Upper lobe of left lung (tissue), 6 donors: Measurements from ENCODE around the gene TAF10. TPM values are rescaled to one million over a fixed set of nuclear protein-coding genes. Genes with fewer than 3 reads are reported as not detected.
A peak's percentile ranks its signal among the peaks of the same experiment; 100 is the strongest.

Source experiments
- ATAC-seq, 2 donors: fragments of 200-7000 bp; cut with Tn5 transposase; one replicate each; pipeline ENCODE4 v1.9.1; 2022; ENCODE audit warnings: mild to moderate bottlenecking in 2 of 2, moderate library complexity in 2 of 2; ENCODE audit not compliant: low FRiP score in 2 of 2
- DNase-seq, 2 donors: peaks; one replicate each; pipeline ENCODE4 v3.0.0-alpha.2; 2019 to 2020
- H3K27ac ChIP-seq, 4 donors: fragments of 200-600 bp; sonication (generic); one replicate each; pipeline ENCODE4 v1.5.1; 2016 to 2019
- H3K27me3 ChIP-seq, 4 donors: fragments of 200-600 bp; sonication (generic); one replicate each; pipeline ENCODE4 v1.5.1; 2017 to 2019
- H3K36me3 ChIP-seq, 4 donors: fragments of 200-600 bp; sonication (generic); one replicate each; pipeline ENCODE4 v1.5.1; 2016 to 2019
- H3K4me1 ChIP-seq, 4 donors: fragments of 200-600 bp; sonication (generic); one replicate each; pipeline ENCODE4 v1.5.1; 2018 to 2019
- H3K4me3 ChIP-seq, 4 donors: fragments of 200-600 bp; sonication (generic); one replicate each; pipeline ENCODE4 v1.5.1; 2017 to 2019; ENCODE audit warnings: mild to moderate bottlenecking in 2 of 4, moderate library complexity in 1 of 4
- H3K9me3 ChIP-seq, 4 donors: fragments of 200-600 bp; sonication (generic); one replicate each; pipeline ENCODE4 v1.5.1; 2018 to 2019
- EP300 ChIP-seq, 4 donors: sonication (generic); formaldehyde crosslinking; IDR thresholded peaks; one replicate each; pipeline ENCODE4 v1.5.1; 2017; ENCODE audit warnings: antibody characterized with exemption in 4 of 4, control low read depth in 2 of 4
- POLR2A ChIP-seq, 4 donors: fragments of 450-650 bp; IDR thresholded peaks; one replicate each; pipeline ENCODE4 v1.5.1; 2016 to 2017; ENCODE audit warnings: antibody characterized with exemption in 4 of 4, mild to moderate bottlenecking in 2 of 4
- POLR2AphosphoS5 ChIP-seq, 2 donors: sonication (generic); formaldehyde crosslinking; IDR thresholded peaks; one replicate each; pipeline ENCODE4 v1.5.1; 2017; ENCODE audit warnings: antibody characterized with exemption in 2 of 2
- WGBS, 2 donors: methylation state at CpG; one replicate each; pipeline ENCODE4 v1.1.5; 2017 to 2018; 5-methylcytosine and 5-hydroxymethylcytosine counted together
- total RNA-seq, 6 donors: library from RNA; depleted of rRNA in 4 of 6; stranded (reverse); fragments of >200 nt in 4 of 6; gene quantifications; one replicate each; pipeline versions ENCODE4 v1.1.0 to v1.2.1, GENCODE V29; 2016 to 2021
- TF ChIP-seq, protein P1 (sequence below), 6 experiments: fragments of 450-650 bp in 4 of 6; fragments of 200-600 bp in 2 of 6; sonication (generic) in 2 of 6; IDR thresholded peaks; one replicate each; pipeline ENCODE4 v1.5.1; 2016 to 2019; ENCODE audit warnings: antibody characterized with exemption in 6 of 6
- donor health status: DM: no; HTN: no; CAD: no; lungs with moderate emphysema.
- donor health status: DM: no; HTN: yes; CAD: no; lungs with severe emphysema.

Gene TAF10
- total RNA-seq, 6 donors from 2014 or later: 60.8 to 153 (median 96.5) TPM

DNA sequence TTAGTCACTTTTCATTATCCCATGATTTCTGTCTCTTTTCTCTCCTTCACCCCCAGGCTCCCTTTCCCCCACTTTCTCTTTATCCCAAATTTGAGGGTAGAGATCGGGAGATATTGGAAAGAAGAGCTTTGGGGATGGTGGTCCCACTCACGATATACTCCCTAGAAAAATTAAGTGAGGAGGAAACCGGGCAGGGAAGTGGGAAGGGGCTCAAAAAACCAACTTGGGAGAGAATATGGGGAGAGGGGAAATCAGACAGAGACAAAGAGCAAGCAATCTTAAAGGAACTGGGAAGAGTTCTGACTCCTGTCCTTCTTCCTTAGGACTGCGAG is 44.5 kb upstream of the TAF10 start:
- Histone ChIP-seq H3K27ac (peak overlapping the region in 2 of 4 donors; percentile 85 to 86), H3K27me3 (peaks cover 0 to 4% (median 0%) of the 10 kb centered on the region in 4 donors), H3K4me3 (no peak overlapping the region), H3K36me3 (no peaks in the 10 kb centered on the region), H3K4me1 (peaks cover 6 to 11% (median 9%) of the 10 kb centered on the region in 4 donors), H3K9me3 (no peaks in the 10 kb centered on the region)
- 63 to 69% methylated on average over 4 of the region's 4 CpGs for WGBS, 2 donors
- no peak for ATAC-seq
- no peak for DNase-seq
- TF ChIP-seq, protein P1, sequence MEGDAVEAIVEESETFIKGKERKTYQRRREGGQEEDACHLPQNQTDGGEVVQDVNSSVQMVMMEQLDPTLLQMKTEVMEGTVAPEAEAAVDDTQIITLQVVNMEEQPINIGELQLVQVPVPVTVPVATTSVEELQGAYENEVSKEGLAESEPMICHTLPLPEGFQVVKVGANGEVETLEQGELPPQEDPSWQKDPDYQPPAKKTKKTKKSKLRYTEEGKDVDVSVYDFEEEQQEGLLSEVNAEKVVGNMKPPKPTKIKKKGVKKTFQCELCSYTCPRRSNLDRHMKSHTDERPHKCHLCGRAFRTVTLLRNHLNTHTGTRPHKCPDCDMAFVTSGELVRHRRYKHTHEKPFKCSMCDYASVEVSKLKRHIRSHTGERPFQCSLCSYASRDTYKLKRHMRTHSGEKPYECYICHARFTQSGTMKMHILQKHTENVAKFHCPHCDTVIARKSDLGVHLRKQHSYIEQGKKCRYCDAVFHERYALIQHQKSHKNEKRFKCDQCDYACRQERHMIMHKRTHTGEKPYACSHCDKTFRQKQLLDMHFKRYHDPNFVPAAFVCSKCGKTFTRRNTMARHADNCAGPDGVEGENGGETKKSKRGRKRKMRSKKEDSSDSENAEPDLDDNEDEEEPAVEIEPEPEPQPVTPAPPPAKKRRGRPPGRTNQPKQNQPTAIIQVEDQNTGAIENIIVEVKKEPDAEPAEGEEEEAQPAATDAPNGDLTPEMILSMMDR (IDR thresholded peaks at IDR 0.05): no peak
- TF ChIP-seq POLR2A (IDR thresholded peaks at IDR 0.05): no peak
- no peak for TF ChIP-seq EP300 (IDR thresholded peaks at IDR 0.05)
- no peak for TF ChIP-seq POLR2AphosphoS5 (IDR thresholded peaks at IDR 0.05)

- TF ChIP-seq POLR2AphosphoS5 (IDR thresholded peaks at IDR 0.05): peak in 1 of 2 donors; percentile 23
- no peak for TF ChIP-seq POLR2A (IDR thresholded peaks at IDR 0.05)
These were observed 44.0 kb upstream of the TAF10 start, which contains the start of gene DCHS1 for GRCh38 chr11:6655790-6656583. Gene DCHS1, minus strand, starts transcription at chr11:6655809. Its CDS starts 14,196 bp downstream, at chr11:6641613.

GRCh38 chr11:6655020-6655789 is 43.2 kb upstream of the TAF10 start:
- no peaks in the 10 kb centered on the region for H3K36me3 ChIP-seq
- no peak for TF ChIP-seq POLR2A (IDR thresholded peaks at IDR 0.05)
- TF ChIP-seq EP300 (IDR thresholded peaks at IDR 0.05): no peak
- TF ChIP-seq, protein P1 (IDR thresholded peaks at IDR 0.05): peak in 1 of 6 experiments; percentile 16
- H3K4me1 ChIP-seq: peaks cover 6 to 11% (median 9%) of the 10 kb centered on the region in 4 donors
- 6 to 7% methylated on average over 12 to 45 of the region's 84 CpGs for WGBS, 2 donors
- peak overlapping the region; percentile 66 to 86 (median 77) for H3K27ac ChIP-seq
- ATAC-seq (peak; percentile 38 to 67), DNase-seq (peak in 1 of 2 donors; percentile 88)
- H3K9me3 ChIP-seq: no peaks in the 10 kb centered on the region
- peak overlapping the region; percentile 28 to 53 (median 48) for H3K4me3 ChIP-seq
- H3K27me3 ChIP-seq: peaks cover 0 to 4% (median 0%) of the 10 kb centered on the region in 4 donors

More at GRCh38 chr11:6655790-6656583, 44.0 kb upstream of the TAF10 start, which contains the start of gene DCHS1:
- no peaks in the 10 kb centered on the region for H3K9me3 ChIP-seq
- ATAC-seq (peak in 1 of 2 donors; percentile 84), DNase-seq (peak in 1 of 2 donors; percentile 90)
- H3K36me3 ChIP-seq: no peaks in the 10 kb centered on the region
- 14 to 22% methylated on average over 16 to 25 of the region's 56 CpGs for WGBS, 2 donors
- H3K27ac ChIP-seq: peak within 1 kb of the TSS; percentile 66 to 86 (median 77)
- peak within 1 kb of the TSS; percentile 28 to 53 (median 48) for H3K4me3 ChIP-seq
- peaks cover 6 to 11% (median 9%) of the 10 kb centered on the region in 4 donors for H3K4me1 ChIP-seq
- H3K27me3 ChIP-seq: peaks cover 0 to 4% (median 0%) of the 10 kb centered on the region in 4 donors

- DNase-seq (peak in 1 of 2 donors; percentile 19), ATAC-seq (peak in 1 of 2 donors; percentile 34)
- TF ChIP-seq EP300 (IDR thresholded peaks at IDR 0.05) (no peak), POLR2AphosphoS5 (IDR thresholded peaks at IDR 0.05) (no peak), POLR2A (IDR thresholded peaks at IDR 0.05) (no peak)
- TF ChIP-seq, protein P1 (IDR thresholded peaks at IDR 0.05): no peak
- peaks cover 6 to 11% (median 9%) of the 10 kb centered on the region in 4 donors for H3K4me1 ChIP-seq
- 50 to 55% methylated on average over 9 of the region's 9 CpGs for WGBS, 2 donors
- peaks cover 0 to 4% (median 0%) of the 10 kb centered on the region in 4 donors for H3K27me3 ChIP-seq
- H3K9me3 ChIP-seq: no peaks in the 10 kb centered on the region
- H3K36me3 ChIP-seq: no peaks in the 10 kb centered on the region
- peak overlapping the region; percentile 59 to 86 (median 68) for H3K27ac ChIP-seq
- H3K4me3 ChIP-seq: peak overlapping the region in 3 of 4 donors; percentile 47 to 53 (median 50)
These were observed 42.4 kb upstream of the TAF10 start for GRCh38 chr11:6654281-6655019.
